ENCODE measurements around the gene TRAPPC2L.
"Not testable (repeated sequence)": the region's sequence is repeated elsewhere in the genome, so short reads cannot be mapped to it uniquely, and the experiment has no call there.

The TRAPPC2L gene

GRCh38 chr16:88822281-88823040, 34.5 kb upstream of the TRAPPC2L start:
- Histone ChIP-seq H3K9me3 (no peaks in the 10 kb centered on the region), H3K4me1 (ENCODE audit: control insufficient read depth in 1 of 2, insufficient read depth in 1 of 2, low read depth in 1 of 2, low read length in 1 of 2) (no peaks in the 10 kb centered on the region), H3K27me3 (no peaks in the 10 kb centered on the region), H3K4me3 (ENCODE audit: low read depth in 1 of 2, low read length in 1 of 2) (no peak overlapping the region), H3K27ac (no peak overlapping the region), H3K36me3 (peaks cover 96% of the 10 kb centered on the region)
- no peak for TF ChIP-seq CTCF (IDR thresholded peaks at IDR 0.05)

DNA sequence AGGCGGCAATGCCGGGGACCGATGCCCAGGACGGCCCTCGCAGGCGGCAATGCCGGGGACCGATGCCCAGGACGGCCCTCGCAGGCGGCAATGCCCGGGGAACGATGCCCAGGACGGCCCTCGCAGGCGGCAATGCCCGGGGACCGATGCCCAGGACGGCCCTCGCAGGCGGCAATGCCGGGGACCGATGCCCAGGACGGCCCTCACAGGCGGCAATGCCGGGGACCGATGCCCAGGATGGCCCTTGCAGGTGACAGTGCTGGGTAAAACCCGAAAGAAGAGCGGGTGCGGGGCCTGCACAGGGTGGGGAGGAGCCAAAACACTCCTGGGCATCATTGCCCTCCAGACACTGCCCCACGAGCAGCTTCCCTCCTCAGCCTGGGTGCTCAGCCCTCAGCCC, 33.3 kb upstream of the TRAPPC2L start:
- peaks cover 96% of the 10 kb centered on the region for H3K36me3 ChIP-seq
- H3K27ac ChIP-seq; H3K4me1 ChIP-seq (ENCODE audit: control insufficient read depth in 1 of 2, insufficient read depth in 1 of 2, low read depth in 1 of 2, low read length in 1 of 2); H3K9me3 ChIP-seq; H3K27me3 ChIP-seq; H3K4me3 ChIP-seq (ENCODE audit: low read depth in 1 of 2, low read length in 1 of 2): not testable (repeated sequence)

DNA sequence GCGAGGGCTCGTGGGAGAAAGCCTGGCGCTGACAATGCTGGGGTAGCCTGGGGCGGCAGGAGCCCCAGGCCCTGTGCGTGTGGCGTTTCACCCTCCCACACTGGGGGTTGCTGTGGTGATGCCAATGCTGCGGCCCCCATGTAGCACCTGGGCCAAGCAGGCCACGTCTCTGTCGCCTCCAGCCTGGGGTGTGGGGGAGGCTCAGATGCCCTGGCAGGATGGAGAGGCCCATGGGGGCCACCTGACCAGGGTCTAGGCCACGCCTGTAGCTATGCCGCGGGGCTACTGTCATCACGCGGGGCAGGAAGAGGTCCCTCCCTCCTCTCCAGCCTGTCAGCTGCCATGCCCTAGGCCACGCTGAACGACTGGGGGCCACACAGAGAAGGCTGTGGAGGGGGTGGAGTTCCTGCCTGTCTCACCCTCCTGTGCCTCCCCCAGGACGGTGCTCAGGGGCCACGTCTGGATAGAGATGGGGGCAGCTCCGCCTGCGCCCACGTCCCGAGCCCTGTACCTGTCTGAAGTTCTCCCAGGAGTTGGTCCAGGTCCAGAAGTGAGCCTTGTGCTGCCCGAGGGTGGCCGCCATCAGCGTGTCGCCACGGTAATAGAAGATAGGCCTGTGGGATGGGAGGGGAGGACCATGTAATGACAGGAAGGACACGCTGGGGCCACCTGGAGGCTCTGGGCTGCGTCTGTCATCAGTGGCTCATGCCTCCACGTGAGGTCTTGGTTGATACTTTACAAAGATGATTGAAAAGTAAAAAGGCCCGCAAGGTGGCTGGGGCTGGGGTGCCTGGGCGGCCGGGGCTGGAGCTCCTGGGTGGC, 32.5 kb upstream of the TRAPPC2L start:
- Histone ChIP-seq H3K27me3 (no peaks in the 10 kb centered on the region), H3K27ac (no peak overlapping the region), H3K36me3 (peaks cover 96% of the 10 kb centered on the region), H3K4me3 (ENCODE audit: low read depth in 1 of 2, low read length in 1 of 2) (no peak overlapping the region), H3K9me3 (no peaks in the 10 kb centered on the region), H3K4me1 (ENCODE audit: control insufficient read depth in 1 of 2, insufficient read depth in 1 of 2, low read depth in 1 of 2, low read length in 1 of 2) (no peaks in the 10 kb centered on the region)
- TF ChIP-seq CTCF (IDR thresholded peaks at IDR 0.05): no peak

DNA sequence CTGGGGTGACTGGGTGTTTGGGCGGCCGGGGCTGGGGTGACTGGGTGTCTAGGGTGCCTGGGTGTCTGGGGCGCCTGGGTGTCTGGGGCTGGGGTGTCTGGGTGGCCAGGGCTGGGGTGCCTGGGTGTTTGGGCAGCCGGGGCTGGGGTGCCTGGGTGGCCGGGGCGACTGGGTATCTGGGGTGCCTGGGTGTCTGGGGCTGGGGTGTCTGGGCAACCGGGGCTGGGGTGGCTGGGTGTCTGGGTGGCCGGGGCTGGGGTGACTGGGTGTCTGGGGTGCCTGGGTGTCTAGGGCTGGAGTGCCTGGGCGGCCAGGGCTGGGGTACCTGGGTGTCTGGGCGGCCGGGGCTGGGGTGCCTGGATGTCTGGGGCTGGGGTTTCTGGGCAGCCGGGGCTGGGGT, 31.8 kb upstream of the TRAPPC2L start:
- Histone ChIP-seq H3K36me3 (peaks cover 100% of the 10 kb centered on the region), H3K27me3 (no peaks in the 10 kb centered on the region), H3K27ac (no peak overlapping the region), H3K4me3 (ENCODE audit: low read depth in 1 of 2, low read length in 1 of 2) (no peak overlapping the region), H3K4me1 (ENCODE audit: control insufficient read depth in 1 of 2, insufficient read depth in 1 of 2, low read depth in 1 of 2, low read length in 1 of 2) (no peaks in the 10 kb centered on the region), H3K9me3 (no peaks in the 10 kb centered on the region)
- no peak for TF ChIP-seq CTCF (IDR thresholded peaks at IDR 0.05)

DNA sequence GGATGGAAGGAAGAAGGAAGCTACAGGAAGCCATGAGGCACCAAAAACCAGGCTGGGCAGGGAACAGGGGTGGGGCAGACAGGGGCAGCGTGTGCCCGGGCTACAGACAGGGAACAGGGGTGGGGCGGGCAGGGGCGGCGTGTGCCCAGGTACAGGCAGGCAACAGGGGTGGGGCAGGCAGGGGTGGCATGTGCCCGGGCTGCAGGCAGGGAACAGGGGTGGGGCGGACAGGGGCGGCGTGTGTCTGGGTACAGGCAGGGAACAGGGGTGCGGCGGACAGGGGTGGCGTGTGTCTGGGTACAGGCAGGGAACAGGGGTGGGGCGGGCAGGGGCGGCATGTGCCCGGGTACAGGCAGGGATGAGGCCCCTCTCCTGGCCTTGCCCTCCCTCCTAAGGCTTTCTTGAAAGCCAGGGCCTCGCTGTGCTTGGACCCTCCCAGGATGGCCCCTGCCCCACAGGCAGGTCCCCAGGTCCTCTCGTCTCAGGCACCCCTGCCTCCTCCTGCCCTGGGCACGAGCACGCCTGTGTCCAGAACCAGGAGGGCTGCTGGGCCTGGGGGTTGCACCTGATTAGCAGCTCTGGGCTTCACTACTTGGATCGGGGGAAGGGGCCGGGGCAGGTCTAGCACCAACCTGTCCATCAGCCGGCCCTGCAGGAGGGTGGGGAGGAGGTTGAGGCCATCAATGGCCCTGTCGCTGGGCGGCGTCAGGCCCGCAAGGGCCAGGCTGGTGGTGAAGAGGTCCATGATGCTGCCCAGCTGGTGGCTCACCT, 30.7 kb upstream of the TRAPPC2L start:
- H3K9me3 ChIP-seq: no peaks in the 10 kb centered on the region
- H3K36me3 ChIP-seq: peaks cover 99% of the 10 kb centered on the region
- no peaks in the 10 kb centered on the region for H3K4me1 ChIP-seq (ENCODE audit: control insufficient read depth in 1 of 2, insufficient read depth in 1 of 2, low read depth in 1 of 2, low read length in 1 of 2)
- no peak for TF ChIP-seq CTCF (IDR thresholded peaks at IDR 0.05)
- H3K27me3 ChIP-seq: no peaks in the 10 kb centered on the region
- H3K4me3 ChIP-seq (ENCODE audit: low read depth in 1 of 2, low read length in 1 of 2): no peak overlapping the region
- no peak overlapping the region for H3K27ac ChIP-seq

Data from neutrophil (primary cell).